SK-N-SH treated with all-trans-retinoic acid at 6 μM for 48 hours (cell line): ENCODE data around the gene ST3GAL6.

ENCODE experiments used
- ATAC-seq: fragments of 200-7000 bp; cut with Tn5 transposase; 3 replicates; pipeline ENCODE4 v1.9.1; 2020; ENCODE audit warnings: mild to moderate bottlenecking, moderate library complexity
- ARNTL ChIP-seq: fragments of 450-650 bp; formaldehyde crosslinking; IDR thresholded peaks from 2 replicates; pipeline ENCODE4 v1.5.0; 2020; ENCODE audit warnings: low read depth, mild to moderate bottlenecking, moderate library complexity, borderline replicate concordance
- ESRRG ChIP-seq: fragments of 250-450 bp; sonication (Bioruptor Pico); IDR thresholded peaks from 2 replicates; pipeline ENCODE4 v1.6.1; 2021; ENCODE audit warnings: mild to moderate bottlenecking
- GLIS3 ChIP-seq: fragments of 250-450 bp; sonication (Bioruptor Pico); IDR thresholded peaks from 2 replicates; pipeline ENCODE4 v1.5.0; 2020; ENCODE audit warnings: mild to moderate bottlenecking, moderate library complexity
- ISL1 ChIP-seq: fragments of 250-450 bp; sonication (Bioruptor Pico); IDR thresholded peaks from 2 replicates; pipeline ENCODE4 v2.1.2; 2022; ENCODE audit warnings: mild to moderate bottlenecking, moderate library complexity
- OSR1 ChIP-seq: fragments of 250-450 bp; sonication (Bioruptor Pico); IDR thresholded peaks from 2 replicates; pipeline ENCODE4 v1.8.0; 2022; ENCODE audit warnings: moderate library complexity, mild to moderate bottlenecking, inconsistent platforms
- PATZ1 ChIP-seq: fragments of 250-450 bp; sonication (Bioruptor Pico); IDR thresholded peaks from 2 replicates; pipeline ENCODE4 v1.8.0; 2020; ENCODE audit warnings: mild to moderate bottlenecking, moderate library complexity, borderline replicate concordance
- PPARA ChIP-seq: fragments of 250-450 bp; sonication (Bioruptor Pico); IDR thresholded peaks from 2 replicates; pipeline ENCODE4 v1.5.0; 2020; ENCODE audit warnings: mild to moderate bottlenecking, borderline replicate concordance
- RARB ChIP-seq: fragments of 250-450 bp; sonication (Bioruptor Pico); IDR thresholded peaks from 2 replicates; pipeline ENCODE4 v1.8.0; 2021; ENCODE audit warnings: mild to moderate bottlenecking, moderate library complexity
- SNAI2 ChIP-seq: fragments of 250-450 bp; sonication (Bioruptor Pico); IDR thresholded peaks from 2 replicates; pipeline ENCODE4 v1.5.0; 2020; ENCODE audit warnings: mild to moderate bottlenecking, moderate library complexity
- TOX ChIP-seq: fragments of 250-450 bp; sonication (Bioruptor Pico); IDR thresholded peaks from 2 replicates; pipeline ENCODE4 v1.8.0; 2021; ENCODE audit warnings: mild to moderate bottlenecking, moderate library complexity, borderline replicate concordance
- ZC3H10 ChIP-seq: fragments of 250-450 bp; sonication (Bioruptor Pico); IDR thresholded peaks from 2 replicates; pipeline ENCODE4 v1.5.1; 2021; ENCODE audit warnings: mild to moderate bottlenecking, moderate library complexity
- ZFP30 ChIP-seq: fragments of 450-650 bp; formaldehyde crosslinking; IDR thresholded peaks from 2 replicates; pipeline ENCODE4 v1.5.0; 2022; ENCODE audit warnings: mild to moderate bottlenecking, moderate library complexity
- ZNF565 ChIP-seq: fragments of 450-650 bp; formaldehyde crosslinking; conservative IDR thresholded peaks from 2 replicates; pipeline ENCODE4 v1.5.0; 2020; ENCODE audit warnings: low read depth, mild to moderate bottlenecking, moderate library complexity
- ZNF70 ChIP-seq: fragments of 450-650 bp; formaldehyde crosslinking; IDR thresholded peaks from 2 replicates; pipeline ENCODE4 v1.5.0; 2020; ENCODE audit warnings: mild to moderate bottlenecking, moderate library complexity
- ZNF8 ChIP-seq: fragments of 450-650 bp; formaldehyde crosslinking; IDR thresholded peaks from 2 replicates; pipeline ENCODE4 v1.5.0; 2020; ENCODE audit warnings: mild to moderate bottlenecking, moderate library complexity
- TF ChIP-seq, protein P1 (sequence below): fragments of 250-450 bp; sonication (Bioruptor Pico); IDR thresholded peaks from 2 replicates; pipeline ENCODE4 v1.5.1; 2021; ENCODE audit warnings: mild to moderate bottlenecking, moderate library complexity
- TF ChIP-seq, protein P2 (sequence below): fragments of 250-450 bp; sonication (Bioruptor Pico); IDR thresholded peaks from 2 replicates; pipeline ENCODE4 v1.8.0; 2021; ENCODE audit warnings: low read depth, mild to moderate bottlenecking, moderate library complexity, borderline replicate concordance
- TF ChIP-seq, protein P3 (sequence below): fragments of 250-450 bp; sonication (Bioruptor Pico); IDR thresholded peaks from 2 replicates; pipeline ENCODE4 v1.5.0; 2020; ENCODE audit warnings: mild to moderate bottlenecking, moderate library complexity

Gene ST3GAL6

GRCh38 chr3:98784666-98785600 is 21.8 kb downstream of the ST3GAL6 start:
- no peak for TF ChIP-seq PATZ1 (CRISPR knock-in tag)
- no peak for TF ChIP-seq ZC3H10
- TF ChIP-seq ZNF8 (CRISPR knock-in tag): no peak
- no peak for TF ChIP-seq PPARA (CRISPR knock-in tag)
- peak; percentile 44 for TF ChIP-seq ISL1 (CRISPR knock-in tag)
- ATAC-seq: peak; percentile 55

- ATAC-seq: no peak
Measured at GRCh38 chr3:98786364-98787006, 23.3 kb downstream of the ST3GAL6 start.

GRCh38 chr3:98787181-98787580 is 24.0 kb downstream of the ST3GAL6 start:
- TF ChIP-seq, protein P1, sequence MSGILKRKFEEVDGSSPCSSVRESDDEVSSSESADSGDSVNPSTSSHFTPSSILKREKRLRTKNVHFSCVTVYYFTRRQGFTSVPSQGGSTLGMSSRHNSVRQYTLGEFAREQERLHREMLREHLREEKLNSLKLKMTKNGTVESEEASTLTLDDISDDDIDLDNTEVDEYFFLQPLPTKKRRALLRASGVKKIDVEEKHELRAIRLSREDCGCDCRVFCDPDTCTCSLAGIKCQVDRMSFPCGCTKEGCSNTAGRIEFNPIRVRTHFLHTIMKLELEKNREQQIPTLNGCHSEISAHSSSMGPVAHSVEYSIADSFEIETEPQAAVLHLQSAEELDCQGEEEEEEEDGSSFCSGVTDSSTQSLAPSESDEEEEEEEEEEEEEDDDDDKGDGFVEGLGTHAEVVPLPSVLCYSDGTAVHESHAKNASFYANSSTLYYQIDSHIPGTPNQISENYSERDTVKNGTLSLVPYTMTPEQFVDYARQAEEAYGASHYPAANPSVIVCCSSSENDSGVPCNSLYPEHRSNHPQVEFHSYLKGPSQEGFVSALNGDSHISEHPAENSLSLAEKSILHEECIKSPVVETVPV: no peak
- TF ChIP-seq ISL1 (CRISPR knock-in tag): no peak
- ATAC-seq: no peak

More at GRCh38 chr3:98786364-98787006, 23.3 kb downstream of the ST3GAL6 start:
- TF ChIP-seq SNAI2 (CRISPR knock-in tag) (no peak), ZNF565 (CRISPR knock-in tag) (no peak), ESRRG (CRISPR knock-in tag) (no peak), GLIS3 (CRISPR knock-in tag) (no peak), ARNTL (no peak), ZFP30 (CRISPR knock-in tag) (no peak), TOX (CRISPR knock-in tag) (no peak), ZNF70 (no peak), RARB (CRISPR knock-in tag) (no peak), OSR1 (CRISPR knock-in tag) (no peak), ISL1 (CRISPR knock-in tag) (no peak)
- TF ChIP-seq, protein P2, sequence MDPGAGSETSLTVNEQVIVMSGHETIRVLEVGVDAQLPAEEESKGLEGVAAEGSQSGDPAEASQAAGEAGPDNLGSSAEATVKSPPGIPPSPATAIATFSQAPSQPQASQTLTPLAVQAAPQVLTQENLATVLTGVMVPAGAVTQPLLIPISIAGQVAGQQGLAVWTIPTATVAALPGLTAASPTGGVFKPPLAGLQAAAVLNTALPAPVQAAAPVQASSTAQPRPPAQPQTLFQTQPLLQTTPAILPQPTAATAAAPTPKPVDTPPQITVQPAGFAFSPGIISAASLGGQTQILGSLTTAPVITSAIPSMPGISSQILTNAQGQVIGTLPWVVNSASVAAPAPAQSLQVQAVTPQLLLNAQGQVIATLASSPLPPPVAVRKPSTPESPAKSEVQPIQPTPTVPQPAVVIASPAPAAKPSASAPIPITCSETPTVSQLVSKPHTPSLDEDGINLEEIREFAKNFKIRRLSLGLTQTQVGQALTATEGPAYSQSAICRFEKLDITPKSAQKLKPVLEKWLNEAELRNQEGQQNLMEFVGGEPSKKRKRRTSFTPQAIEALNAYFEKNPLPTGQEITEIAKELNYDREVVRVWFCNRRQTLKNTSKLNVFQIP: no peak
- TF ChIP-seq, protein P1: no peak
- TF ChIP-seq, protein P3, sequence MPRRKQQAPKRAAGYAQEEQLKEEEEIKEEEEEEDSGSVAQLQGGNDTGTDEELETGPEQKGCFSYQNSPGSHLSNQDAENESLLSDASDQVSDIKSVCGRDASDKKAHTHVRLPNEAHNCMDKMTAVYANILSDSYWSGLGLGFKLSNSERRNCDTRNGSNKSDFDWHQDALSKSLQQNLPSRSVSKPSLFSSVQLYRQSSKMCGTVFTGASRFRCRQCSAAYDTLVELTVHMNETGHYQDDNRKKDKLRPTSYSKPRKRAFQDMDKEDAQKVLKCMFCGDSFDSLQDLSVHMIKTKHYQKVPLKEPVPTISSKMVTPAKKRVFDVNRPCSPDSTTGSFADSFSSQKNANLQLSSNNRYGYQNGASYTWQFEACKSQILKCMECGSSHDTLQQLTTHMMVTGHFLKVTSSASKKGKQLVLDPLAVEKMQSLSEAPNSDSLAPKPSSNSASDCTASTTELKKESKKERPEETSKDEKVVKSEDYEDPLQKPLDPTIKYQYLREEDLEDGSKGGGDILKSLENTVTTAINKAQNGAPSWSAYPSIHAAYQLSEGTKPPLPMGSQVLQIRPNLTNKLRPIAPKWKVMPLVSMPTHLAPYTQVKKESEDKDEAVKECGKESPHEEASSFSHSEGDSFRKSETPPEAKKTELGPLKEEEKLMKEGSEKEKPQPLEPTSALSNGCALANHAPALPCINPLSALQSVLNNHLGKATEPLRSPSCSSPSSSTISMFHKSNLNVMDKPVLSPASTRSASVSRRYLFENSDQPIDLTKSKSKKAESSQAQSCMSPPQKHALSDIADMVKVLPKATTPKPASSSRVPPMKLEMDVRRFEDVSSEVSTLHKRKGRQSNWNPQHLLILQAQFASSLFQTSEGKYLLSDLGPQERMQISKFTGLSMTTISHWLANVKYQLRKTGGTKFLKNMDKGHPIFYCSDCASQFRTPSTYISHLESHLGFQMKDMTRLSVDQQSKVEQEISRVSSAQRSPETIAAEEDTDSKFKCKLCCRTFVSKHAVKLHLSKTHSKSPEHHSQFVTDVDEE (CRISPR knock-in tag): no peak
